MM.1S (cell line): Measurements from ENCODE around the gene TPST1.

ENCODE experiments used
- DNase-seq: peaks from one replicate; pipeline ENCODE4 v3.0.0-alpha.2; 2015
- H2AFZ ChIP-seq: fragments of 300-600 bp; sonication (generic); 2 replicates; pipeline ENCODE4 v1.6.0; 2016; ENCODE audit warnings: antibody characterized with exemption, low read length
- H3F3A ChIP-seq: fragments of 300-600 bp; sonication (generic); 2 replicates; pipeline ENCODE4 v1.6.1; 2016; ENCODE audit warnings: mild to moderate bottlenecking, antibody characterized with exemption, low read length, moderate library complexity, mixed read lengths; ENCODE audit not compliant: insufficient read depth
- H3K27ac ChIP-seq: fragments of 300-600 bp; sonication (generic); 2 replicates; pipeline ENCODE4 v1.5.1; 2016; ENCODE audit warnings: mild to moderate bottlenecking, low read length
- H3K27me3 ChIP-seq: fragments of 300-600 bp; sonication (generic); replicated peaks from 2 replicates; pipeline ENCODE4 v1.6.0; 2016; ENCODE audit warnings: low read length; ENCODE audit not compliant: insufficient read depth
- H3K36me3 ChIP-seq: fragments of 300-600 bp; sonication (generic); replicated peaks from 2 replicates; pipeline ENCODE4 v1.6.1; 2016; ENCODE audit warnings: mild to moderate bottlenecking, low read length, mixed read lengths; ENCODE audit not compliant: insufficient read depth
- H3K4me1 ChIP-seq: fragments of 300-600 bp; sonication (generic); 2 replicates; pipeline ENCODE4 v1.6.1; 2016; ENCODE audit warnings: low read length, mixed read lengths
- H3K4me2 ChIP-seq: fragments of 300-600 bp; sonication (generic); 2 replicates; pipeline ENCODE4 v1.6.0; 2016; ENCODE audit warnings: low read depth, low read length
- H3K4me3 ChIP-seq: fragments of 300-600 bp; sonication (generic); 2 replicates; pipeline ENCODE4 v1.5.1; 2016; ENCODE audit warnings: low read length, mixed read lengths
- H3K79me2 ChIP-seq: fragments of 300-600 bp; sonication (generic); 2 replicates; pipeline ENCODE4 v1.6.1; 2016; ENCODE audit warnings: mixed run types, low read length, mixed read lengths
- H3K9ac ChIP-seq: fragments of 300-600 bp; sonication (generic); 2 replicates; pipeline ENCODE4 v1.6.1; 2016; ENCODE audit warnings: low read length, mixed read lengths
- H3K9me2 ChIP-seq: fragments of 300-600 bp; sonication (generic); replicated peaks from 2 replicates; pipeline ENCODE4 v1.6.1; 2016; ENCODE audit warnings: mild to moderate bottlenecking, low read length, mixed read lengths; ENCODE audit not compliant: insufficient read depth
- H3K9me3 ChIP-seq: fragments of 300-600 bp; sonication (generic); replicated peaks from 2 replicates; pipeline ENCODE4 v1.6.1; 2016; ENCODE audit warnings: mild to moderate bottlenecking, low read length, mixed read lengths; ENCODE audit not compliant: insufficient read depth
- H4K20me1 ChIP-seq: fragments of 300-600 bp; sonication (generic); 2 replicates; pipeline ENCODE4 v1.6.1; 2016; ENCODE audit warnings: mild to moderate bottlenecking, low read length, moderate library complexity, mixed read lengths; ENCODE audit not compliant: insufficient read depth
- CTCF ChIP-seq: fragments of 300-600 bp; sonication (generic); IDR thresholded peaks from 2 replicates; pipeline ENCODE4 v1.5.1; 2016; ENCODE audit warnings: antibody characterized with exemption, low read length, mixed read lengths
- EZH2 ChIP-seq: fragments of 300-600 bp; sonication (generic); optimal IDR thresholded peaks from 2 replicates; pipeline ENCODE3; 2017; ENCODE audit warnings: low read depth, mild to moderate bottlenecking, antibody characterized with exemption, low read length, mixed read lengths
- EZH2phosphoT487 ChIP-seq: fragments of 300-600 bp; sonication (generic); IDR thresholded peaks from 2 replicates; pipeline ENCODE4 v1.6.1; 2018; ENCODE audit warnings: antibody characterized with exemption, low read length

TPST1 gene

GRCh38 chr7:66236713-66237303 is 31.7 kb downstream of the TPST1 start:
- Histone ChIP-seq H3K9ac (no peak overlapping the region), H3K27me3 (no peaks in the 10 kb centered on the region), H3K9me3 (no peaks in the 10 kb centered on the region), H3K36me3 (no peaks in the 10 kb centered on the region), H3F3A (no peaks in the 10 kb centered on the region), H2AFZ (no peak overlapping the region), H3K9me2 (no peaks in the 10 kb centered on the region), H3K4me2 (no peak overlapping the region), H3K27ac (no peak overlapping the region), H3K4me1 (no peaks in the 10 kb centered on the region), H3K79me2 (no peaks in the 10 kb centered on the region), H4K20me1 (no peaks in the 10 kb centered on the region), H3K4me3 (no peak overlapping the region)
- TF ChIP-seq EZH2phosphoT487, result no peak
- TF ChIP-seq EZH2, result no peak
- TF ChIP-seq CTCF, result no peak
- DNase-seq, result no peak

- no peak for TF ChIP-seq EZH2phosphoT487
- TF ChIP-seq EZH2, result no peak
- no peak for TF ChIP-seq CTCF
- Histone ChIP-seq H3K4me1 (no peaks in the 10 kb centered on the region), H3K36me3 (no peaks in the 10 kb centered on the region), H3K27ac (no peak overlapping the region), H3K9ac (no peak overlapping the region), H3K4me3 (no peak overlapping the region), H3F3A (no peaks in the 10 kb centered on the region), H2AFZ (no peak overlapping the region), H3K79me2 (no peaks in the 10 kb centered on the region), H3K27me3 (no peaks in the 10 kb centered on the region), H3K9me3 (no peaks in the 10 kb centered on the region), H3K9me2 (no peaks in the 10 kb centered on the region), H4K20me1 (no peaks in the 10 kb centered on the region), H3K4me2 (no peak overlapping the region)
- no peak for DNase-seq
Observed at GRCh38 chr7:66237906-66238772, 33.0 kb downstream of the TPST1 start.

GRCh38 chr7:66238773-66239466 is 33.8 kb downstream of the TPST1 start:
- Histone ChIP-seq H3K79me2 (no peaks in the 10 kb centered on the region), H3K9ac (no peak overlapping the region), H3K4me1 (no peaks in the 10 kb centered on the region), H3K27ac (no peak overlapping the region), H3K9me2 (no peaks in the 10 kb centered on the region), H3F3A (no peaks in the 10 kb centered on the region), H2AFZ (no peak overlapping the region), H4K20me1 (no peaks in the 10 kb centered on the region), H3K27me3 (no peaks in the 10 kb centered on the region), H3K4me3 (no peak overlapping the region), H3K9me3 (no peaks in the 10 kb centered on the region), H3K36me3 (no peaks in the 10 kb centered on the region), H3K4me2 (no peak overlapping the region)
- TF ChIP-seq CTCF, result no peak
- no peak for TF ChIP-seq EZH2phosphoT487
- no peak for TF ChIP-seq EZH2
- DNase-seq, result no peak
